ENCODE results near the gene NOXO1. TPM values are rescaled to one million over a fixed set of nuclear protein-coding genes. Genes with fewer than 3 reads are reported as not detected.
A peak's percentile ranks its signal among the peaks of the same experiment; 100 is the strongest.
"Not testable (repeated sequence)": the region's sequence is repeated elsewhere in the genome, so short reads cannot be mapped to it uniquely, and the experiment has no call there.

The NOXO1 gene
- total RNA-seq, 1 experiment from 2014 or later, result 1.2 TPM

DNA sequence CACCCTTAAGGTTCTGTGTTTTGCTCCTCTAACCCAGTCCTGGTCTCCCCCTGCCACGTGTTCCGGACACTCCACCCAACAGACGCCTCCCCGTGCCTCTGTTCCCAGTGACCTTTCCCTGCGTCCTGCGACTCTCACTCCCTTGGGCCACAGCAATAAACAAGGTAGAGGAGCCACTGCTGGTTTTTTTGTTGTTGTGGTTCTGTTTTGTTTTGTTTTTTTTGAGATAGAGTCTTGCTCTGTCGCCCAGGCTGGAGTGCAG lies 34.6 kb upstream of the NOXO1 start:
- ChIA-PET CTCF (interaction anchor here (0.6 to 1.4 kb wide), 4 partner anchors 12 to 252 kb away, joined by 3 to 11 read pairs (median 3); partner anchors contain the start of gene ECI1), POLR2A (ENCODE audit: low non-redundant PET) (no interaction called here)
- Histone ChIP-seq H3K4me1 (ENCODE audit: insufficient read depth, low read length, poor library complexity, severe bottlenecking) (peaks cover under 1% of the 10 kb centered on the region), H3K4me3 (ENCODE audit: low read depth, low read length, poor library complexity, severe bottlenecking) (no peak overlapping the region), H3K9me3 (ENCODE audit: low read depth, low read length, poor library complexity, severe bottlenecking) (no peaks in the 10 kb centered on the region), H3K27me3 (replicated peaks; ENCODE audit: insufficient read depth, low read depth, low read length, poor library complexity) (no peaks in the 10 kb centered on the region), H3K36me3 (ENCODE audit: insufficient read depth, low read length, poor library complexity, severe bottlenecking) (no peaks in the 10 kb centered on the region), H3K27ac (ENCODE audit: low read depth, low read length, poor library complexity, severe bottlenecking) (peak overlapping the region; percentile 25)
- intact Hi-C loops (cut with micrococcal nuclease; ENCODE audit: unreplicated experiment), result no loop called here
- no peak for DNase-seq (ENCODE audit: low spot score)
- TF ChIP-seq, protein P1, sequence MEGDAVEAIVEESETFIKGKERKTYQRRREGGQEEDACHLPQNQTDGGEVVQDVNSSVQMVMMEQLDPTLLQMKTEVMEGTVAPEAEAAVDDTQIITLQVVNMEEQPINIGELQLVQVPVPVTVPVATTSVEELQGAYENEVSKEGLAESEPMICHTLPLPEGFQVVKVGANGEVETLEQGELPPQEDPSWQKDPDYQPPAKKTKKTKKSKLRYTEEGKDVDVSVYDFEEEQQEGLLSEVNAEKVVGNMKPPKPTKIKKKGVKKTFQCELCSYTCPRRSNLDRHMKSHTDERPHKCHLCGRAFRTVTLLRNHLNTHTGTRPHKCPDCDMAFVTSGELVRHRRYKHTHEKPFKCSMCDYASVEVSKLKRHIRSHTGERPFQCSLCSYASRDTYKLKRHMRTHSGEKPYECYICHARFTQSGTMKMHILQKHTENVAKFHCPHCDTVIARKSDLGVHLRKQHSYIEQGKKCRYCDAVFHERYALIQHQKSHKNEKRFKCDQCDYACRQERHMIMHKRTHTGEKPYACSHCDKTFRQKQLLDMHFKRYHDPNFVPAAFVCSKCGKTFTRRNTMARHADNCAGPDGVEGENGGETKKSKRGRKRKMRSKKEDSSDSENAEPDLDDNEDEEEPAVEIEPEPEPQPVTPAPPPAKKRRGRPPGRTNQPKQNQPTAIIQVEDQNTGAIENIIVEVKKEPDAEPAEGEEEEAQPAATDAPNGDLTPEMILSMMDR (conservative IDR thresholded peaks at IDR 0.05; ENCODE audit: low read depth, low read length), result no peak
- no peak for TF ChIP-seq EZH2 (IDR thresholded peaks at IDR 0.05; ENCODE audit: borderline replicate concordance, low read depth, low read length, poor library complexity, severe bottlenecking)
- BruUV-seq (replicated peaks), result no TSS peak

DNA sequence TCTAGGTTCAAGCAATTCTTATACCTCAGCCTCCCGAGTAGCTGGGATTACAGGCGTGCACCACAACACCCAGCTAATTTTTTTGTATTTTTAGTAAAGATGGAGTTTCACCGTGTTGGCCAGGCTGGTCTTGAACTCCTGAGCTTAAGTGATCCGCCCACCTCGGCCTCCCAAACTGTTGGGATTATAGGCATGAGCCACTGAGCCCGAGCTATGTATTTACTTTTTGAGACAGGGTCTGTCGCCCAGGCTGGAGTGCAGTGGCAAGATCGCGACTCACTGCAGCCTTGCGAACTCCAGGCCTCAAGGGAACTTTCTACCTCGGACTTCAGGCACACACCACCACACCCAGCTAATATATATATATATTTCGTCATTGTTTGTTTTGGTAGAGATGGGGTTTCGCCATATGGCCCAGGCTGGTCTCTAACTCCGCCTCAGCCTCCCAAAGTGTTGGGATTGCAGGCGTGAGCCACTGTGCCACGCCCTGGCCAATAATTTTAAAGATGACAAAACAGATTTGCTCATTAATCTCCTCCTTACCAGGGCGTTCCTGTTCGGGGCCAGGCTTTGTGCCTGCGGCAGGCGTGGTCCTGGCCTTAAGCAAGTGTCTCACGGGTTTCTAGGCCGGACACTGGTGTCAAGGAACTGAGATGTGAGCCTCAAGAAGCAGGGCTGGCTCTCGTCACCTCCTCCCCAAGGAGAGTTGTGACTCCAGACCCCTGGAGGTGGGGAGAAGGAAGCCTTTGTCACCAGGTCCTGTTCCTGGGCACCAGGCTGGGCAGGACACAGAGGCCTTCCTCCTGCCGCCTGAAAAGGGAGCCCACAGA lies 34.1 kb upstream of the NOXO1 start:
- Histone ChIP-seq H3K4me1 (ENCODE audit: insufficient read depth, low read length, poor library complexity, severe bottlenecking) (peaks cover 5% of the 10 kb centered on the region), H3K9me3 (ENCODE audit: low read depth, low read length, poor library complexity, severe bottlenecking) (no peaks in the 10 kb centered on the region), H3K4me3 (ENCODE audit: low read depth, low read length, poor library complexity, severe bottlenecking) (no peak overlapping the region), H3K27ac (ENCODE audit: low read depth, low read length, poor library complexity, severe bottlenecking) (peak overlapping the region; percentile 25), H3K27me3 (replicated peaks; ENCODE audit: insufficient read depth, low read depth, low read length, poor library complexity) (no peaks in the 10 kb centered on the region), H3K36me3 (ENCODE audit: insufficient read depth, low read length, poor library complexity, severe bottlenecking) (no peaks in the 10 kb centered on the region)
- intact Hi-C loops (cut with micrococcal nuclease; ENCODE audit: unreplicated experiment), result no loop called here
- ChIA-PET CTCF (no interaction called here), POLR2A (ENCODE audit: low non-redundant PET) (interaction anchor here (0.6 kb wide), 1 partner anchor 140 kb away, joined by 3 read pairs; the partner anchor contains the start of gene TRAF7)
- BruUV-seq (replicated peaks), result no TSS peak
- no peak for DNase-seq (ENCODE audit: low spot score)
- TF ChIP-seq EZH2 (IDR thresholded peaks at IDR 0.05; ENCODE audit: borderline replicate concordance, low read depth, low read length, poor library complexity, severe bottlenecking), result no peak
- TF ChIP-seq, protein P1 (conservative IDR thresholded peaks at IDR 0.05; ENCODE audit: low read depth, low read length), result no peak

DNA sequence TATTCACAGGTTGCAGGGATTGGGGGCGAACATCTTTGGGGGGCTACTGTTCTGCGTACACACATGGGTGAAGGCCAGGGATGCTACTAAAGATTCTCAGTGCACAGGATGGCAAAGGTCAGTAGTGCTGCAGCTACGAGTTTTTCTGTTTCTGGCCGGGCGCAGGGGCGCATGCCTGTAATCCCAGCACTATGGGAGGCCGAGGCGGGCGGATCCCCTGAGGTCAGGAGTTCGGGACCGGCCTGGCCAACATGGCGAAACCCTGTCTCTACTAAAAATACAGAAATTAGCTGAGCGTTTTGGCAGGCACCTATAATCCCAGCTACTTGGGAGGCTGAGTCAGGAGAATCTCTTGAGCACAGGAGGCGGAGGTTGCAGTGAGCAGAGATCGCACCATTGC lies 32.3 kb upstream of the NOXO1 start:
- no peaks in the 10 kb centered on the region for H3K9me3 ChIP-seq (ENCODE audit: low read depth, low read length, poor library complexity, severe bottlenecking)
- TF ChIP-seq EZH2 (IDR thresholded peaks at IDR 0.05; ENCODE audit: borderline replicate concordance, low read depth, low read length, poor library complexity, severe bottlenecking), result no peak
- TF ChIP-seq, protein P1 (conservative IDR thresholded peaks at IDR 0.05; ENCODE audit: low read depth, low read length), result no peak
- H3K27ac ChIP-seq (ENCODE audit: low read depth, low read length, poor library complexity, severe bottlenecking), result no peak overlapping the region
- CTCF ChIA-PET, result interaction anchor here (1.2 kb wide), 1 partner anchor 127 kb away, joined by 3 read pairs; no protein-coding TSS in a partner anchor
- POLR2A ChIA-PET (ENCODE audit: low non-redundant PET), result no interaction called here
- no TSS peak for BruUV-seq (replicated peaks)
- no peaks in the 10 kb centered on the region for H3K27me3 ChIP-seq (replicated peaks; ENCODE audit: insufficient read depth, low read depth, low read length, poor library complexity)
- no peaks in the 10 kb centered on the region for H3K36me3 ChIP-seq (ENCODE audit: insufficient read depth, low read length, poor library complexity, severe bottlenecking)
- no peak overlapping the region for H3K4me3 ChIP-seq (ENCODE audit: low read depth, low read length, poor library complexity, severe bottlenecking)
- no peak for DNase-seq (ENCODE audit: low spot score)
- intact Hi-C loops (cut with micrococcal nuclease; ENCODE audit: unreplicated experiment), result no loop called here
- peaks cover 10% of the 10 kb centered on the region for H3K4me1 ChIP-seq (ENCODE audit: insufficient read depth, low read length, poor library complexity, severe bottlenecking)

DNA sequence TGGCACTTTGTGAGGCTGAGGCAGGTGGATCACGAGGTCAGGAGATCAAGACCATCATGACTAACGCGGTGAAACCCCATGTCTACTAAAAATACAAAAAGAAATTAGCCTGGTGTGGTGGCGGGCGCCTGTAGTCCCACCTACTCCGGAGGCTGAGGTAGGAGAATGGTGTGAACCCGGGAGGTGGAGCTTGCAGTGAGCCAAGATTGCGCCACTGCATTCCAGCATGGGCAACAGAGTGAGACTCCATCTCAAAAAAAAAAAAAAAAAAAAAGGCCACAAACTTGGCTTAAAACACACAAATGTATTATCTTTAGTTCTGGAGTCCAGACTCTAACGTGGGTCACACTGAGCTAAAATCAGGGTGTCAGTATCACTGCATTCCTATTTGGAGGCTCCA lies 30.5 kb upstream of the NOXO1 start:
- H3K36me3 ChIP-seq (ENCODE audit: insufficient read depth, low read length, poor library complexity, severe bottlenecking); BruUV-seq (replicated peaks); H3K4me3 ChIP-seq (ENCODE audit: low read depth, low read length, poor library complexity, severe bottlenecking); H3K27ac ChIP-seq (ENCODE audit: low read depth, low read length, poor library complexity, severe bottlenecking); H3K9me3 ChIP-seq (ENCODE audit: low read depth, low read length, poor library complexity, severe bottlenecking); DNase-seq (ENCODE audit: low spot score); intact Hi-C loops (cut with micrococcal nuclease; ENCODE audit: unreplicated experiment); H3K27me3 ChIP-seq (replicated peaks; ENCODE audit: insufficient read depth, low read depth, low read length, poor library complexity): not testable (repeated sequence)
- ChIA-PET POLR2A (ENCODE audit: low non-redundant PET) (interaction anchor here (0.7 kb wide), 1 partner anchor 144 kb away, joined by 18 read pairs; the partner anchor contains the start of gene TRAF7), CTCF (interaction anchor here (0.5 to 1.1 kb wide), 4 partner anchors 8 to 47 kb away, joined by 3 to 7 read pairs (median 6); partner anchors contain the start of gene RPS2)
- peaks cover 22% of the 10 kb centered on the region for H3K4me1 ChIP-seq (ENCODE audit: insufficient read depth, low read length, poor library complexity, severe bottlenecking)

All from A673 (cell line).